ENCODE results near the gene TRIM62. TPM values are rescaled to one million over a fixed set of nuclear protein-coding genes. Genes with fewer than 3 reads are reported as not detected.
A peak's percentile ranks its signal among the peaks of the same experiment; 100 is the strongest.

Gene TRIM62
- total RNA-seq, 1 experiment from 2014 or later = 6.9 TPM

- Mint-ChIP-seq H3K27ac (no peak overlapping the region), H3K9me3 (no peaks in the 10 kb centered on the region), H3K27me3 (ENCODE audit: low read depth) (peaks cover 1% of the 10 kb centered on the region; the same call in 1 of the 2 replicates), H3K4me3 (no peak overlapping the region; a peak in 1 of 5 replicates), H3K36me3 (ENCODE audit: insufficient read depth in 1 of 3, low read depth in 3 of 3) (peaks cover 0 to 8% (median 6%) of the 10 kb centered on the region in 3 experiments; a peak in 3 of 7 replicates), H3K4me1 (peaks cover 30 to 39% of the 10 kb centered on the region in 2 experiments)
- Histone ChIP-seq H4K20me1 (ENCODE audit: control insufficient read depth, insufficient read depth, insufficient read length) (no peaks in the 10 kb centered on the region), H2BK5ac (ENCODE audit: insufficient read length, low read length) (no peak overlapping the region), H3K4ac (ENCODE audit: low read depth, low read length) (no peak overlapping the region), H4K5ac (ENCODE audit: insufficient read length, low read depth, low read length) (no peak overlapping the region), H3K4me1 (ENCODE audit: insufficient read depth, low read length) (peaks cover 9% of the 10 kb centered on the region; the same call in 1 of the 2 replicates), H3K27ac (ENCODE audit: insufficient read length, low read depth, low read length) (no peak overlapping the region), H3K23ac (ENCODE audit: insufficient read length, low read depth, low read length) (no peak overlapping the region), H4K91ac (ENCODE audit: insufficient read length, low read depth, low read length) (no peak overlapping the region), H3K9me3 (ENCODE audit: control insufficient read depth, low read depth, low read length) (no peaks in the 10 kb centered on the region), H3K27me3 (ENCODE audit: insufficient read depth, low read length) (no peaks in the 10 kb centered on the region), H3K56ac (ENCODE audit: insufficient read length, low read depth, low read length) (no peak overlapping the region), H2BK120ac (ENCODE audit: low read depth, low read length, poor library complexity, severe bottlenecking) (no peak overlapping the region), H3K79me2 (ENCODE audit: insufficient read depth, low read length) (no peaks in the 10 kb centered on the region), H3K23me2 (ENCODE audit: insufficient read length, low read depth, low read length, poor library complexity, severe bottlenecking) (no peaks in the 10 kb centered on the region), H3T11ph (ENCODE audit: low read length) (no peak overlapping the region), H4K8ac (replicated peaks; ENCODE audit: insufficient read length, low read depth, low read length) (no peak overlapping the region), H2BK12ac (ENCODE audit: insufficient read length, low read depth, low read length) (no peak overlapping the region), H2BK15ac (ENCODE audit: low read depth, low read length) (no peak overlapping the region), H2AK5ac (ENCODE audit: insufficient read length, low read length) (no peak overlapping the region), H3K18ac (ENCODE audit: insufficient read length, low read depth, low read length) (no peak overlapping the region), H2AFZ (ENCODE audit: low read length) (no peak overlapping the region), H3K9ac (ENCODE audit: extremely low read depth, insufficient read length, low read length) (no peak overlapping the region), H3K79me1 (ENCODE audit: insufficient read depth, low read depth, low read length, poor library complexity, severe bottlenecking) (no peaks in the 10 kb centered on the region), H2BK20ac (ENCODE audit: low read depth, low read length, poor library complexity, severe bottlenecking) (no peak overlapping the region), H3K4me2 (ENCODE audit: insufficient read depth, insufficient read length, low read length) (no peak overlapping the region), H3K14ac (ENCODE audit: insufficient read depth, low read length) (no peak overlapping the region)
- TF ChIP-seq CTCF (conservative IDR thresholded peaks at IDR 0.05) = peak; percentile 73
- no peak for DNase-seq
- no CpG with 5 or more reads among the region's 3 CpGs for WGBS (ENCODE audit: extremely low coverage, insufficient read length, low lambda C conversion rate)
Observed at GRCh38 chr1:33147997-33148314, 33.9 kb downstream of the TRIM62 start.

Data from H9 (cell line).